Neutrophil (primary cell): ENCODE data around the gene TERB1.

Source experiments
- H3K27ac ChIP-seq: fragments of 200-600 bp; sonication (generic); 2 replicates; pipeline ENCODE4 v1.5.1; 2016; ENCODE audit warnings: mild to moderate bottlenecking, moderate library complexity
- H3K27me3 ChIP-seq: fragments of 200-600 bp; sonication (generic); 2 replicates; pipeline ENCODE4 v1.6.0; 2016; ENCODE audit warnings: mild to moderate bottlenecking
- H3K36me3 ChIP-seq: fragments of 200-600 bp; sonication (generic); 2 replicates; pipeline ENCODE4 v1.5.1; 2017
- H3K4me1 ChIP-seq, 2 experiments: fragments of 200-600 bp in 1 of 2; sonication (generic) in 1 of 2; 1 replicate in 1 of 2; 2 replicates in 1 of 2; pipeline versions ENCODE4 v1.5.1 to v1.6.1; 2013 to 2016; ENCODE audit warnings: low read depth in 1 of 2, low read length in 1 of 2, mild to moderate bottlenecking in 1 of 2, moderate library complexity in 1 of 2; ENCODE audit not compliant: control insufficient read depth in 1 of 2, insufficient read depth in 1 of 2
- H3K4me3 ChIP-seq, 2 experiments: fragments of 200-600 bp in 1 of 2; sonication (generic) in 1 of 2; 1 replicate in 1 of 2; 2 replicates in 1 of 2; pipeline ENCODE4 v1.5.1; 2013 to 2016; ENCODE audit warnings: low read depth in 1 of 2, low read length in 1 of 2, mild to moderate bottlenecking in 1 of 2, moderate library complexity in 1 of 2
- H3K9me3 ChIP-seq: fragments of 200-600 bp; sonication (generic); 2 replicates; pipeline ENCODE4 v1.5.1; 2016
- TF ChIP-seq, protein P1 (sequence below): fragments of 200-600 bp; sonication (generic); IDR thresholded peaks from 2 replicates; pipeline ENCODE4 v1.5.1; 2016; ENCODE audit warnings: antibody characterized with exemption

Gene TERB1

GRCh38 chr16:66740010-66740409, 61.4 kb downstream of the TERB1 start:
- H3K36me3 ChIP-seq: peaks cover 79% of the 10 kb centered on the region
- H3K27ac ChIP-seq: peak overlapping the region; percentile 76
- TF ChIP-seq, protein P1, sequence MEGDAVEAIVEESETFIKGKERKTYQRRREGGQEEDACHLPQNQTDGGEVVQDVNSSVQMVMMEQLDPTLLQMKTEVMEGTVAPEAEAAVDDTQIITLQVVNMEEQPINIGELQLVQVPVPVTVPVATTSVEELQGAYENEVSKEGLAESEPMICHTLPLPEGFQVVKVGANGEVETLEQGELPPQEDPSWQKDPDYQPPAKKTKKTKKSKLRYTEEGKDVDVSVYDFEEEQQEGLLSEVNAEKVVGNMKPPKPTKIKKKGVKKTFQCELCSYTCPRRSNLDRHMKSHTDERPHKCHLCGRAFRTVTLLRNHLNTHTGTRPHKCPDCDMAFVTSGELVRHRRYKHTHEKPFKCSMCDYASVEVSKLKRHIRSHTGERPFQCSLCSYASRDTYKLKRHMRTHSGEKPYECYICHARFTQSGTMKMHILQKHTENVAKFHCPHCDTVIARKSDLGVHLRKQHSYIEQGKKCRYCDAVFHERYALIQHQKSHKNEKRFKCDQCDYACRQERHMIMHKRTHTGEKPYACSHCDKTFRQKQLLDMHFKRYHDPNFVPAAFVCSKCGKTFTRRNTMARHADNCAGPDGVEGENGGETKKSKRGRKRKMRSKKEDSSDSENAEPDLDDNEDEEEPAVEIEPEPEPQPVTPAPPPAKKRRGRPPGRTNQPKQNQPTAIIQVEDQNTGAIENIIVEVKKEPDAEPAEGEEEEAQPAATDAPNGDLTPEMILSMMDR: peak; percentile 50

DNA sequence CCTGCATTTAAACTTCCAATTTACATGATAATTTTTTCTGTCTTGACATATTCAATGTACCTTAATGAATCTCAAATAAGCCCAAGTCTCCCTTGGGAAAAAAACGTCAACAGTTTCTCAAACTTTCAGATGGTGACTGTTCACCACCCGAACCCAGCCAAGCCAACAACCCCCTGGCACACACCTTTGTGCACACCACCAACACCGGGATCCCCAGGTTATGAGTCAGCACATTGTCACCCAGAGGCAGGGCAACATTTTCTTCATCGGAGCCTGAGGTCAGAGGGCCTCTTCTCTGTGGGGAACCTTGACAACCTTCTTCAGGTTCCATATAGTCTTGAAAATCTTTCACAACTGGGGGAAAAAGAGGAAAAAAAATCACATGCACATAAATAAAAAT, 65.5 kb downstream of the TERB1 start:
- Histone ChIP-seq H3K36me3 (peaks cover 84% of the 10 kb centered on the region), H3K4me3 (no peak overlapping the region), H3K4me1 (peaks cover 16 to 20% of the 10 kb centered on the region in 2 experiments), H3K27me3 (no peaks in the 10 kb centered on the region), H3K27ac (no peak overlapping the region), H3K9me3 (no peaks in the 10 kb centered on the region)
- TF ChIP-seq, protein P1: no peak

More at GRCh38 chr16:66740010-66740409, 61.4 kb downstream of the TERB1 start:
- H3K9me3 ChIP-seq: no peaks in the 10 kb centered on the region
- H3K27me3 ChIP-seq: no peaks in the 10 kb centered on the region
- H3K4me1 ChIP-seq: peaks cover 34 to 38% of the 10 kb centered on the region in 2 experiments
- no peak overlapping the region for H3K4me3 ChIP-seq

GRCh38 chr16:66731101-66731500, 70.3 kb downstream of the TERB1 start:
- H3K4me3 ChIP-seq: no peak overlapping the region
- H3K4me1 ChIP-seq: peaks cover 28 to 32% of the 10 kb centered on the region in 2 experiments
- TF ChIP-seq, protein P1: no peak
- H3K36me3 ChIP-seq: peaks cover 90% of the 10 kb centered on the region
- H3K9me3 ChIP-seq: no peaks in the 10 kb centered on the region
- H3K27ac ChIP-seq: no peak overlapping the region
- H3K27me3 ChIP-seq: no peaks in the 10 kb centered on the region

GRCh38 chr16:66728804-66729203, 72.6 kb downstream of the TERB1 start:
- Histone ChIP-seq H3K36me3 (peaks cover 92% of the 10 kb centered on the region), H3K27ac (peak overlapping the region; percentile 77), H3K4me1 (peaks cover 28 to 32% of the 10 kb centered on the region in 2 experiments), H3K4me3 (no peak overlapping the region), H3K9me3 (no peaks in the 10 kb centered on the region), H3K27me3 (no peaks in the 10 kb centered on the region)
- TF ChIP-seq, protein P1: no peak

DNA sequence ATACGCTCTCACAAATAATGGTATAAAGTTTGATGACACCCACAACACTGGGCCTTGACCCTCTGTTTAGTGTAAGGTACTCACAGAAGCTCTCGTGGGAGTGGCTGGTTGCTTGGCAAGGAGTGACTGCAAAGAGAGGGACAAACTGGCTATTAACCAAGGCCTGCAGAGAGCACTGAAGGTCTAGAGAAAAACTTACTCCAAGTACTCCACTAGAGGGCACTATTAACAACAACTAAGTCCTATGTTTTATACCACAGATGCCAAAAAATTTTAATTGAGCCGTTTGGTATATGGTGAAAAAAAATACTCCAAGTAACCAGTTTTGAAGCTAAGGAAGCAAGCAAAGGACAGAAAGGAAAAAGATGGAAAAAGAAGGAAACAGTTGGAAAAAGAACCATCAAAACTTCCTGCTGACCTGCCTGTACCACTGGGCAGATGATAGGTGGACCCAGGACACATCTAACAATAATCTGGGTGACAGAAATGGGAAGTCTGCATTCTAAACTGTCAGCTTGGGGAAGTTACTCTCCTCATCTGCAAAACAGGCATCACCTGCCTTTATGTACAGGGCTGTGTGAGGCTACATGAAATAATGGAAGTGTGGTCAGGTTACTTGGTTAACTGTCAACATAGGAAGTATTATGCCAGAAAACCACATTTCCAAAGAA, 73.1 kb downstream of the TERB1 start:
- TF ChIP-seq, protein P1: peak; percentile 61
- Histone ChIP-seq H3K4me1 (peaks cover 28 to 32% of the 10 kb centered on the region in 2 experiments), H3K27me3 (no peaks in the 10 kb centered on the region), H3K27ac (peak overlapping the region; percentile 77), H3K9me3 (no peaks in the 10 kb centered on the region), H3K36me3 (peaks cover 92% of the 10 kb centered on the region), H3K4me3 (no peak overlapping the region)
